NCI-H146 treated with DMSO at 0.1 percent for 48 hours (cell line): ENCODE measurements around the gene DYNC2H1.
"Not testable (repeated sequence)": the region's sequence is repeated elsewhere in the genome, so short reads cannot be mapped to it uniquely, and the experiment has no call there.

ENCODE experiments used
- DNase-seq: peaks from one replicate; lab custom pipeline; 2025; ENCODE audit not compliant: unreplicated experiment; lab: John Stamatoyannopoulos, UW

The DYNC2H1 gene

DNA sequence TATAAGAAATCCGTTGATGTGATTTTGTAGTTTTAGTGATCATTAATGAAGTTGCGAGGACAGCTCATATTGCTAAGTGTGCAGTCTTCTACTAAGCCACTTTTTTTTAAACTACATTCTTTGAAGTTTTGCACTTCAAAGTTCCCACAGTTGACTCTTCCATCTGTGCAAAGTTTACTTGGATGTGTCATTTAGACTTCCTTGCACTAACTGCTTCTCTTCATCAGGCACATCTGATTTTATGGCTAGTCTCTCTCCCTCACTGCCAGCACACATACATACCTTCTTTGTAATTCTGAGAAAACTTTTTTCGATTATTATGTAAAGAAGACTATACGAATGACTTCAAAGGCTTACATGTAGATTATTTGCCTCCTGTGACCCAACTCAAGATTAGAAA lies 250.0 kb downstream of the DYNC2H1 start:
- DNase-seq: no peak

DNA sequence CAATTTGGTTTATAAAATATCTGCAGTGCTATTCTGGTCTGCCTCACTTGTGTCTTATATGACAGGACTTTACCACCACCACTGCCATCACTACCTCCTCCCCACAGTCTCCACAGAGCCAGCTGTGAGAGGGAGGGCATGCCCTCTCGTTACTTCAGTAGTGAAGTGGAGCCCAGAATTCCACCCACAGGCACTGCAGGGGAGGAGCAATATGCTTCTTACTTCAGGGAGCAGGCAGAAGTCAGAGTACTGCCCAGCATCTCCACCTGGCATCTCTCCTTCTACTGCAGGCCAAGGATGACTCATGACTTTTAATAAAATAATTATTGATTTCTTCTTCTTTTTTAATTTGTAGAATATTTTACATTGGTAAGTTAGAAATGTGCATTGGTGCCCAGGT lies 255.5 kb downstream of the DYNC2H1 start:
- no peak for DNase-seq

- no peak for DNase-seq
Measured at GRCh38 chr11:103367650-103368049, 258.4 kb downstream of the DYNC2H1 start.

- DNase-seq: no peak
Measured at GRCh38 chr11:103368145-103368544, 258.9 kb downstream of the DYNC2H1 start.

DNA sequence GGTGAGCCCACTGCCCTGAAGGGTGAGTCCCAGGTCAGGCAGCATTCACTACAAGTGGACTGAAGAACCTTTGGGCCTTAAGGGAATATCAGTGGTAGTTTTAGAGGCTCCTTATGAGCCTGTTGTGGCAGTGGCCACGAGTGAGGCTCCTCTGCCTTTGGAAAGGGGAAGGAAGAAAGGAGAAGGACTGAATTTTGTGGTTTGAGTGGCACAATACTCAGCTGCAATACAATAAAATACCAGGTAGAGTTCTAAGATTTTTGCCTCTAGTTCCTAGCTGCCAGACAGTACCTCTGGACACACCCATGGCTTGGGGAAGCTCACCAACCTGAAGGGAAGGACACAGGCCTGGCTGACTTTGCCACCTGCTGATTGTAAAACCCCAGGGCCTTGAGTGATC lies 260.9 kb downstream of the DYNC2H1 start:
- no peak for DNase-seq

DNA sequence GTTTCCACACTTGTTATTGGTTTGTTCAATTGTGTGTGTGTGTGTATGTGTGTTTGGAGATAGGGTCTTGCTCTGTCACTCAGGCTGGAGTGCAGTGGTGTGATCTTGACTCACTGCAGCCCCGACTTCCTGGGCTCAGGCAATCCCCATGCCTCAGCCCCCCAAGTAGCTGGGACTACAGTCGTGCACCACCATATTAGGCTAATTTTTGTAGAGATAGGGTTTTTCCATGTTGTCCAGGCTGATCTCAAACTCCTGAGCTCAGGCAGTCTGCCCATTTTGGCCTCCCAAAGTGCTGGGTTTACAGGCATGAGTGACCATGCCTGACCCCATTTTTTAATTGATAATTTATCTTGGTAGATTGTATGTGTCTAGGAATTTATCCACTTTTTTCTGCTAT lies 263.7 kb downstream of the DYNC2H1 start:
- DNase-seq: no peak

DNA sequence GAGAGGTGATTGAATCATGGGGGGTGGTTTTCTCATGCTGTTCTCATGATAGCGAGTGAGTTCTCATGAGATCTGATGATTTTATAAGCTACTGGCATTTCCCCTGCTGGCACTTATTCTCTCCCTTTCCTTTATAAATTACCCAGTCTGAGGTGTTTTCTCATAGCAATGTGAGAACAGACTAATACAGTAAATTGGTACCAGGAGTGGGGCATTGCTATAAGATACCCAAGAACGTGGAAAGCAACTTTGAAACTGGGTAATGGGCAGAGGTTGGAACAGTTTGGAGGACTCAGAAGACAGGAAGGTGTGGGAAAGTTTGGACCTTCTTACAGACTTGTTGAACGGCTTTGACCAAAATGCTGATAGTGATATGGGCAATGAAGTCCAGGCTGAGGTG lies 265.0 kb downstream of the DYNC2H1 start:
- DNase-seq: not testable (repeated sequence)

- no peak for DNase-seq
Measured at GRCh38 chr11:103378931-103379330, 269.7 kb downstream of the DYNC2H1 start.

DNA sequence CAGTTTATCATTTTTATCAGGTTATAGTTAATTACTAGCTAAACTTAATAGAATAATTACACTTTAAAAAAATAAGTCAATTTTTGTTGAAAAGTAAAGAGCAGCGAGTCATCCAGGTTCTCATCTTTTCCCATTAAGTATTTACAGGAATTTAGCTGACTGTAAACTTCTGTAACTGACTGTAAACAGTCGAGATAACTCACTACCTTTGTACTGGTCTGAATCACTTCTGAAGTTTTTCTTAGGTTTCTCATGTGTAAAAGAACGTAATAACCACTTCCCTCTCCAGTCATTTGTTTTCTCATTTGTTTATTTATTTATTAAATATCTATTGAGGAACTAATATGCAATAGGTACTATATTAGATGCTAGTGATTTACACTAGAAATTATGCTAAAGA lies 270.8 kb downstream of the DYNC2H1 start:
- DNase-seq: no peak

DNA sequence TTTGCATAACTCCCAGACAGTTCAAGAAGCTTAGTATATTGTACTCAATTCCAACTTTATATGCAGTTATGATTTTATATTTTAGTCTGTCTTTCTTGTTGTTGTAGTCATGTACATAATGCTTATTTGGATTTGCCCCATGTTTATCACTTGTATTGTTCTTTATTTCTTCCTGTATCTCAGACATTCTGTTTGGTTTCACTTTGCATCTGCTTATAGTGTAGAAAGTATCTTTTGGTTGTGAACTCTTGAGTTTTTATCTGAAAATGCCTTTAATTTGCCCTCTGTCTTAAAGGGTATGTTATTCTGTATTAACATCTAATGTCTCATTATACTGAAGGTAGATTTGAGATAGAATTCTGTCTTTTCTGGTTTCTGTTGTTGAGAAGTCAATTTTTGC lies 275.4 kb downstream of the DYNC2H1 start:
- no peak for DNase-seq

- DNase-seq: no peak
Measured at GRCh38 chr11:103395612-103396011, 286.4 kb downstream of the DYNC2H1 start.

GRCh38 chr11:103396237-103396636 lies 287.0 kb downstream of the DYNC2H1 start:
- no peak for DNase-seq

- DNase-seq: no peak
Measured at GRCh38 chr11:103397369-103397768, 288.1 kb downstream of the DYNC2H1 start.

DNA sequence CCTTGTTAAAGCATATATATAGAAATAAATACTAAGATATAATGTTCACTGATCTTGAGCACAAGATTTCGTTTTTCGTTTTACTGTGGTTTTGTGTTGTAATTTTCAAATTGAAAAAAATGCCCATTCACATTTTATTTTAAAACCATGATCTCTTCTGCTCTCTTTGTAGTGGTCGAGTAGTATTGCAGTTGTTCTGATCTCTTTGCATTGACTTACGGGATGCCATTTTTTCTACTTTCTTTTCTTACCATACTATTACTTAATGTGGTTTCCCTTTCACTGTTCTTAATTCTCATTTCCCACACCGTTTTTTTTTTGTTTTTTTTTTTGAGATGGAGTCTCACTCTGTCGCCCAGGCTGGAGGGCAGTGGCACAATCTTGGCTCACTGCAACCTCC lies 289.6 kb downstream of the DYNC2H1 start:
- no peak for DNase-seq

GRCh38 chr11:103406357-103406756 lies 297.1 kb downstream of the DYNC2H1 start:
- DNase-seq: no peak

DNA sequence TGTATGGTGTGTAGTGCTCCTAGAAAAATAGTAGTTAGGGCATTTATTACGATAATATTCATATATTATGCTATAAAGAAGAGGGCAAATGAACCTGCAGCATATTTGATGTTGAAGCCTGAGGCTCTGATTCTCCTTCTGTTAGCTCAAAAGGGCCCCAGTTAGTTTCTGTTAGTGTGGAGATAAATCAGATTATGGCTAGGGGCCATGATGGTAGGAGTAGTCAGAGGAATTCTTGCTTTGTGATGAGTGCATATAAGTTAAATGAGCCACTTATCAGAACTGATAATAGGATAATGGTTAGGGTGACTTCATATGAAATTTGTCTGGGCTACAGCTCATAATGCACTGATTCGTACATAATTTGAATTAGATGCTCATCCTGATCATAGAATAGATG lies 298.4 kb downstream of the DYNC2H1 start:
- DNase-seq: no peak

GRCh38 chr11:103413266-103413888 lies 304.2 kb downstream of the DYNC2H1 start:
- no peak for DNase-seq

GRCh38 chr11:103418014-103418413 lies 308.8 kb downstream of the DYNC2H1 start:
- no peak for DNase-seq

DNA sequence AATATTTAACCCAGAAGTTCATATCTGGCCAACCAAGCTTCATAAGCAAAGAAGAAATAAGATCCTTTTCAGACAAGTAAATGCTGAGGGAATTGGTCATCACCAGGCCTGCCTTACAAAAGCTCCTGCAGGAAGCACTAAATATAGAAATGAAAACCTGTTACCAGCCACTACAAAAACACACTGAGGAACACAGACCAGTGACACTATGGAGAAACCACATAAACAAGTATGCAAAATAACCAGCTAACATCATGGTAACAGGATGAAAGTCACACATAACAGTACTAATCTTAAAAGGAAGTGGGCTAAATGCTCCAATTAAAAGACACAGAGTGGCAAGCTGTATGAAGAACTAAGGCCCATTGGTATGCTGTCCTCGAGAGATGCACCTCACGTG lies 311.4 kb downstream of the DYNC2H1 start:
- DNase-seq: no peak

- DNase-seq: no peak
Measured at GRCh38 chr11:103433386-103434072, 324.3 kb downstream of the DYNC2H1 start.

- no peak for DNase-seq
Measured at GRCh38 chr11:103434073-103434411, 324.8 kb downstream of the DYNC2H1 start.

GRCh38 chr11:103436131-103436770 lies 327.0 kb downstream of the DYNC2H1 start:
- no peak for DNase-seq

- DNase-seq: no peak
Measured at GRCh38 chr11:103441021-103441420, 331.8 kb downstream of the DYNC2H1 start.
